Stimulated activated CD8-positive, alpha-beta memory T cell treated with anti-CD3 and anti-CD28 coated beads, Interleukin-12 subunit alpha, Interleukin-12 subunit beta, amount 100 ng/mL, for 4 hours (primary cell): ENCODE measurements around the gene EPHA7.

Experiments used
- DNase-seq: peaks from one replicate; pipeline ENCODE4 v3.0.0-alpha.2; 2020; ENCODE audit warnings: low read depth

The EPHA7 gene

DNA sequence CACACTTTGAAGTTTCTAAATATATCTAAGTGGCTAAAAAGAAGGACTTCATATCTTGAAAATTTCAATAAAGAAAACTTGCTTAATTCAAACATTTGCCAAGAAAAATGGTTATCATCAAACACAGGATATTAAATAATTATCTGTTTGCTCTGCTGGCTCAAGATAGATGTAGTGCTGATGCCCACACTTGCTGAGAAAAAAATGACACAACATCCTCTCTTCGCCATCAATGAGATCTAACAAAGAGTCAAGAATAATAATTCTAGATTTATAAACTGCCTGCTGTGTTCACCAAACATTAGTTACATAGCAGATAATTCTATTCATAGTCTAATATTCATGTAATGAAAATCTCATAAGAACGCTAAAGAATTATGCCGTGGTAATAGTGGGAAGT lies 93.6 kb downstream of the EPHA7 start:
- DNase-seq, result no peak

DNA sequence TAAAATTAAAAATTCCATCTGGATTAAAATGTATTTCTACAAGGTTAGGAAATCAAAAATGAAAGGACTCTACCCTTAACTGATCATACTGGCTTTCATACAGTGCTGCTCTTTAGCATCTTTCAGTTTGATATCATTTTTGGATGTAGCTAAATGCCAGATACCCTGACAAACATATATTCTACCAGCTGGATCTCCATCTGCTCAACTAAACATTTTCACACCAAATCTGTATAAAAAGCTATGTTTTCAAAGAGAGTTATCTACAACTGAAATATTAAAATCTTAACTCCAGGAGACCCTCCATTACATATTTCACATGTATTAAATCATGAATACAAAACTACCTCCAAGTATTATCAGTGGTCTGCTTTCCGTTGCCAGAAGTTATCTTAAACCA lies 95.7 kb downstream of the EPHA7 start:
- no peak for DNase-seq

DNA sequence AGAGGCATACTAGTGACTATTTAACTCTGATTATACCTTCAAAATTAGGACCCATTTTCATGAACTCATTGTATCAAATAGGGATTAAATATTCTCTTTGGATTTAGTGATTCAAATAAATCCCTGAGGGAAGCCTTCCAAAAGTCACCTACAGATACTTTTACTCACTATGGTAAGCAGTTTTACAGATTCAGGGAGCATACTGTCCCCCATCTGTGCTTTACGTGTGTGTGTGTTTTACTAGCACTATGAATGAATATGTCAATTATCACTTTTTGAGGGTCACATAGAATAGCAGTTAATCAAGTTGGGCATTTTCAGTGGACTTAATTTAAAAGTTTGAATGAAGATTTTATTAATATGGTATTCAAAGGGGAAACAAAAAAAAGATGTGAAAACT lies 96.7 kb downstream of the EPHA7 start:
- no peak for DNase-seq

DNA sequence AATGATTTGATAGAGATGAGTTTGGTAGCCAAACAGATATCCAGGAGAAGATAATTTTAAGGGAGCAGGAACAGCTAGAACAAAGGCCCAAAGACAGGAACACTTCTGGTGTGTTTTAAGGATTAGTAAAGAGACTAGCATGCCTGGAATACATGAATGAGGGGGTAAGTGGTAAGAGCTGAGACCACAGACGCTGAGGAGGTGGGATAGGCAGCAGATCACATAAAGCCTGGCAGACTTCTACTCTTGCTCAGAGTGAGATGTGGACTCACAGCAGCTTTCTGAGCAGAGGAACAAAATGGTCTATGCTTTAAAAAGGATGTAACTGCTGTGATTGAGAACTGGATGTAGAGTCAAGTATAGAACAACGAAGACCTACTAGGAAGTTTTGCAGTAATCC lies 100.1 kb downstream of the EPHA7 start:
- no peak for DNase-seq

DNA sequence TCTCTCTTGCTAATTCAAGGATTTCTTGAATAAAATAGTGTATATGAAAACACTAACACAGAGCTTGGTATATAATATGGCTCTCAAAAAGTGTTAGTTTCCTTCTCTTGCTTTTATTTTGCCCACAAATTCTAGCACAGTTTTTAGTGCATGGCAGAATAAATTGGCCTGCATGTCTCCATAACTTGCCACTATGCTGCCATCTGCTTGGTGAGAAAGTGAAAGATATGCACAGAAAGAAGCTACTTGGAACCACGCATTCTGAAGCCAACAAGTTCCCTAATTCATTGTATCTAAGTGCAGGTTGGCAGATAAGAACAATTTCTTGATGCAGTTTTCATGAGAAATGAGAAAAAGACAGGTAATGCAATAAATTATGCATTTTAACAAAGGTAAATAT lies 101.2 kb downstream of the EPHA7 start:
- DNase-seq, result no peak

DNA sequence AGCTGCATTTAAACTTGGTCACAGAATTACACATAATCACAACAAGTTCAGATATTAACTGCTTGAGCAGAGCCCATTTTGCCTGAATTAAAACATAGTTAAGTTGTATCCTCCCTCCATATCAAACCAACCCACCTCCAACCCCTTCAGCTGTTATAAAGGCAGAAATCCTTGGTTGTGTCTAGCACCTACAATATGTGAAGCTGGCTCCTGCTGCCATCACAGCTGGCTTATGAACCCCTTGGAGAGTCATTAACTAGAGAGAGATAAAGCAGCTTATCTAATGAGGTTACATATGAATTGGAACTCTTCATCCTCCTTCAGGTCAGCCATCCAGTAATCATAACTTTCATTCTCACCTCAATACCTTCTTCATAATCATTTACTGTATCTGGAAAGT lies 101.8 kb downstream of the EPHA7 start:
- no peak for DNase-seq

DNA sequence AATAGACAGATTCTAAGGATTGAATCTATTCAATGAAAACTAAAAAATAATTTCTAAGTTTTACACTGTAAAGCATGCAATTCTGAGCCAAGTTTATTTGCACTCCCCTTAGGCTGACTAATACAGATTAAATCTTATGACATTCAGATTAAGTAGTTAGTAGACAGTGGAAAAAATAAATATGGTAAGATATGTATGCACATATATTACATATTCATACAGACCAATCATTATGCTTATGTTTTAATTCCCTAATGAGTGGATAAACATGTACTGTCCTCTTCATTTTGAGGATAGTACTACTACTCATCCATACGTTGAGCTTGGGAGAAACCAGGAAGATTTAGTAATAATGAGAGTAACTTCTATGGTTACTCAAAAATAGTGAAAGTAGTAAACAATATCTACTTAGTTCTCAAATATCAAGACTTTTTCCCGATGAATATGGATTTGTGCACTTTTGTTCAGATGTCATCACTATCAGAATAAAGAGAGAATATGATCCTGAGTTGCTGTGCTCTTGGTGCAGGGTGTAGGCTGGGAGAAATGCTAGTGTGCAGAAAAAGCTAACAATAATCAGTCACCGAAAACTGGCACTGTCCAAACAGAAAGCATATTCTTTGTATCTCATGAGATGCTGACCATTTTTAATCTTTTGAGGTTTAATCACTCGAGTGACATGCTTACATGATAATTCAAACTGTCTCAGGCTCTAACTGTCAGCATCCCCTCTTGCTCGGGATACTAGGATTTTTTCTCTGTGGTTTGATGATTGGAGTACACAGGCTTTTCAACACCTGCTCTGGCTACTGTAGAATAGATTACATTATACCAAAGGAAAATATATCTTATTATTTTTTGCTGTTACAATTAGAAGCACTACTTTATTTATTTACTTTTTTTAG lies 111.6 kb downstream of the EPHA7 start:
- no peak for DNase-seq

DNA sequence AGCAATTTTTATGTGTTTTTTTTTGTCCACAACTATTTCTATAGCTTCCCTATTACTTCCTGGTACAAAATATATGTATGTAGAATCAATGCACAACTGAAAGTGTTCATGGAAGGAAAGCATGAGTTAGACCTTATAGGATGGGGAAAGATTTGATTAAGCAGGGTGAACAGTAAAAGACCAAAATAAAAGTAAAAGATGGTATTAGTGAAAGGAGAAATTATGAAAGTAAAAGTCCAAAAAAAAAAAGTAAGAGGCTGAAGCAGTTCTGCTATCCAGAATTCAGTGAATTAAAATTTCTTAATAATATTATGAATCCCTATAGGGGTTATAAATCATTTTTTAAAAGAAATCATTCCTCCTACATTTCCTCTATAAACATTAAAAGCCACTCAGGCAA lies 114.3 kb downstream of the EPHA7 start:
- no peak for DNase-seq

DNA sequence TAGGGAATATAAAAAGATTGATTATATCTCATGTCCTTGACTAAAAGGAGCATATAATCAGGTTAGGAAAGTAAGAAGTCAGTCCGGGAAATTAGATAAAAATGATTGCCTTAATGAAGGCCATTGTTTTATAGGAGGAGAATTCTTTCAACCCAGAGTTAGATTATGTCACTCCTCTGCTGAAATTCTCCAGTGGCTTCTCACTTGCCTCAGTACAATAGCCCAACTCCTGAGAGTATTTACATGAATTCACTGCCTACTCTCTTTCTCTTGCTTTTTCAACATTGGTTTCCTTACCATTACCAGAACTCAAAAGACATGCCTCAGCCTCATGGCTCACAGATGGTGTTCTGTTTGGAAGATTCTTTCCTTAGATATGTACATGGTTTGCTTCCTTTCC lies 114.9 kb downstream of the EPHA7 start:
- no peak for DNase-seq

DNA sequence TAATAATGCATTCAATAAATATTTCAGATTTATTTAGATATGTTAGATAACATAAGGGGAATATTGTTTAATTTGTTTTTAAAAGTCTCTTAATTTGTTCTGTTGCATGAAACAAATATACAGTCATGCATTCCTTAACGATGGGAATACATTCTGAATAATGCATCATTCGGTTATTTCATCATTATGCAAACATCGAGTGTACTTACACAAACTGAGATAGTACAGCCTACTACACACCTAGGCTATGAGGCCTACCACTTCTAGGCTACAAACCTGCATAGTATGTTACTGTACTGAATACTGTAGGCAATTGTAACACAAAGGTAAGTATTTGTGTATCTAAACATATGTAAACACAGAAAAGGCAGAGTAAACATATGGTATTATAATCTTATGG lies 118.7 kb downstream of the EPHA7 start:
- no peak for DNase-seq

DNA sequence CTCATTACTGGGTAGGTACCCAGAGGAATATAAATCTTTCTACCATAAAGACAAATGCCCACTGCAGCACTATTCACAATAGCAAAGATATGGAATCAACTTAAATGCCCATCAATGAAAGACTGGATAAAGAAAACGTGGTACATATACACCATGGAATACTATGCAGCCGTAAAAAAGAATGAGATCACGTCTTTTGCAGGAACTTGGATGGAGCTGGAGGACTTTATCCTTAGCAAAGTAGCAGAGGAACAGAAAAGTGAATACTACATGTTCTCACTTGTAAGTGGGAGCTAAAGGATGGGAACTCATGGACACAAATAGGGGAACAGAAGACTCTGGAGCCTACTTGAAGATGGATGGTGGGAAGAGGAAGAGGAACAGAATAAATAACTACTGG lies 119.7 kb downstream of the EPHA7 start:
- DNase-seq, result no peak

DNA sequence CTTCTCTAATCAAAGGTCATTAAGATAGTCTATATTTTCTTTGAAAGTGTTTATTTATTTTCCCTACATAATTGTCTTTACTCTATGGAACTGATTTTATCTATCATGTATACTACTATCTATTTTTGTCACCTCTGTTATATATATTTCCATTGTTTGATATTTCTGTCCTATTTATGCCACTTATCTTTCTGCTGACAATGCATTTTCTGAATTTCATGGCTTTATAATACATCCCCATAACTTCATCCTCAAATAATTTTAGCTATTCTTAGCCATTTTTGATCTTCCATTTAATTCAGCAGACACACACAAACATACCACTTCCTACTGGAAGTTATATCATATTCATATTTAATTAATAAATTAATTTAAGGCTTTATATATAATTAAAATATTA lies 123.7 kb downstream of the EPHA7 start:
- DNase-seq, result no peak

DNA sequence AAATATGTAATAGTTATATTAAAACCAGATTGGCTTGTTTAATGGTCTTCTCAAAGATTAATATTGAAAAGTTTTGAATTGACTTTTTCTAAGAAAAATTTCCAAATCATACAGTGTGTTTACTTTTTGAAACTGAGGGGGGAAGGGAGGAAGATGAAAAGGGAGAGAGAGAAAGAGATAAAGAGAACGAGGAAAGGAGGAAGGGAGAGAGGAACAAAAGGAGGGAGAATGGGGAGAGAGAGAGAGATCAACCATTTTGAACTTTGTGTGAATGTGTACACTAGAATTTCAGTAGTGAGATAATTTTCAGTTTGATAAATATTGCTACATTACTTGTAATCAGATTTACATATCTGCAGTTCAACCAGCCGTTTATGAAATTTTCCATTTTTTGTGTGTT lies 124.5 kb downstream of the EPHA7 start:
- DNase-seq, result no peak

DNA sequence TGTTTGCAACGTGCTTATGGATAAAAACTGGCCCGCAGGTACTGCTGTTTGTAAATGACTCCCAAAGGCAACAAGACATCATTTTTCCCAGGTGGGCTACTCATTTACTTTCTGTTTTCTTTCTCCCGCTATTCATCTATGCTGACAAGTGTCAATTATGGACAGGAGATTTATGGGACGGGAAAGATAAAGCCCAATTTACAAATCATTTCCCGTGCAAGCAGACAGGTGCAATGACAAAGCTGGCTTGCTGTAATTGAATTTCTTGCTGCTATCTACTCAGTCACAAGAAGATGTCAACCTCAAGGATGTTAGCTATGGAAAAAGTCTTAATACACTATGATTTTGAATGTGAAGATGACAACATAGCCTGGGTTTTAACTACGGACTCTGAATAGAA lies 125.5 kb downstream of the EPHA7 start:
- DNase-seq, result no peak

DNA sequence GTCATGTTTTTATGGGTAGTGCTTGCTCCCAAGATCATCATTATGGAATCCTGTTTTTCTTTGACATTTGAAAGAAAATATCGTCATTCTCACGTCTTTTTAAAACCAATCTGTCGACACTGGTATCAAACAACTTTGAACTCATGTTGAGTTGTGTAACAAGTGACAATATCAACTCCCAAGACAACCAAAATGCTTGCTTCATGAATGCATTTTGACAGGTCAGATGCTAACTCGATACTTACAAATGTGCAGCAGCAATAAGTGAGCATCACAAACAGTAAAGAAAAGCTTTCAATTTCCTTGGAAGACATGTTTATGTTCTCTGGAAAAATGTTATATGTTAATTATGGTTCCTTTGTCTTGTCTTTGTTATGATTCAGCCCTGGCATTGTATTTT lies 125.9 kb downstream of the EPHA7 start:
- DNase-seq, result no peak

DNA sequence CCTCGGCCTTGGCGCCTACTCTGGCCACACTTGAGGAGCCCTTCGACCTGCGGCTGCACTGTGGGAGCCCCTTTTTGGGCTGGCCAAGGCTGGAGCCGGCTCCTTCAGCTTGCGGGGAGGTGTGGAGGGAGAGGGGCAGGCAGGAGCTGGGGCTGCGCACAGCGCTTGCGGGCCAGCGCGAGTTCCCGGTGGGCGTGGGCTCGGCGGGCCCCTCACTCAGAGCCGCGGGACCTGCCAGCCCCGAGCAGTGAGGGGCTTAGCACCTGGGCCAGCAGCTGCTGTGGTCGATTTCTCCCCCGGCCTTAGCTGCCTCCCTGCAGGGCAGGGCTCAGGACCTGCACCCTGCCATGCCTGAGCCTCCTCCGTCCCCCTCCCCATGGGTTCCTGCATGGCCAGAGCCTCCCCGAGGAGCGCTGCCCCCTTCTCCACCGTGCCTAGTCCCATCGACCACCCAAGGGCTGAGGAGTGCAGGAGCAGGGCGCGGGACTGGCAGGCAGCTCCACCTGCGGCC lies 136.8 kb downstream of the EPHA7 start:
- no peak for DNase-seq

DNA sequence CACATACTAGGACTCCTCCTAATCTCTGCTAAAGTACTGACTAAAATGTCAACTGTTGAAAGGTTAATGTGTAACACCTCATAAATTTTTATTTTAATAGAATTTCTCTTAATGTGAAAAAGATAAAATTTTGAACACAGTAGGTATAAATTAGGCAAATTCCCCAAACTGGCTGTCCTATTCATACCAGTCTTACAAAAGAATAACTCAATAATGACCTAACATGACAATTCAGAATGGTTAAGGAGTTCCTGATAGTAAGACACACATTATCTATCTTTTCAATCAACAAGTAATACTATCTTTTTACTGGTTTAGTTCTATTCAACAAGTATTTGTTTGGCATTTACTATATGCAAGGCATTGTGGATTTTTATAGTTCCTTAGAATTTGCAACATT lies 141.1 kb downstream of the EPHA7 start:
- DNase-seq, result no peak

DNA sequence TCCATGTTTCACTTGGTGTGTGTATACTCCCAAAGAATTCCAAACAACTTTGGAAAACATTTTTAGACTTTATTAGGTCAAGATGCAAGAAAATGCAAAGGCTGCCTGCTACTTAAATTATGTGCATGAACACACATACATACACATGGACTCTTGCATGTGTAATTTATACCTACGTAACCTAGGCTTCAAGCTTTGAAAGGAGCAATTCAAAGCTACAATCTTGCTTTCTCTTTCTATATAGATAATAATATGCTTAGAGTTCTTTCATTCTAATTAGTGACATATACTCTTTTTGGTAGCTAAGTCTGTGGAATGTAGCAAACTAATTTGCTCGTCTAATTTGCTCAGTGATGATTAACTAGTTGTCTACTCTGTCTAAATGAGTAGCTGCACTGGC lies 146.5 kb downstream of the EPHA7 start:
- DNase-seq, result no peak

DNA sequence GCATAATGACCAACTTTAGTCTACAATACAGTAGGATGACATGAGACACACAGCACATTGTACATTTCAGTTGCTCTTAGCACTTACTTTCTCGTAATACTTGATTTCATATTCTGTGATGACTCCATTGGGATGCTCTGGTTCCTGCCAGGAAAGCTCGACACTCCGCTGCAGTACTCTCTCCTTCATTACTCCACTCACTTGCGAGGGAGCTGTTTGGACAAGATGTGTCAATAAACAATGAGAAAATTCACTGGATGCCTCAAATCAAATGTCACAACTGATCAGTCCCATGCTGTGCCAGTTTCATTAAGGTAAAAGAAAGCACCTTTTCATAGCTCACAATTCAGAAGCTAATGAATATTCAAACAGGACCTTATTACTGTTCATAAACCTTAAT lies 147.1 kb downstream of the EPHA7 start:
- DNase-seq, result no peak

DNA sequence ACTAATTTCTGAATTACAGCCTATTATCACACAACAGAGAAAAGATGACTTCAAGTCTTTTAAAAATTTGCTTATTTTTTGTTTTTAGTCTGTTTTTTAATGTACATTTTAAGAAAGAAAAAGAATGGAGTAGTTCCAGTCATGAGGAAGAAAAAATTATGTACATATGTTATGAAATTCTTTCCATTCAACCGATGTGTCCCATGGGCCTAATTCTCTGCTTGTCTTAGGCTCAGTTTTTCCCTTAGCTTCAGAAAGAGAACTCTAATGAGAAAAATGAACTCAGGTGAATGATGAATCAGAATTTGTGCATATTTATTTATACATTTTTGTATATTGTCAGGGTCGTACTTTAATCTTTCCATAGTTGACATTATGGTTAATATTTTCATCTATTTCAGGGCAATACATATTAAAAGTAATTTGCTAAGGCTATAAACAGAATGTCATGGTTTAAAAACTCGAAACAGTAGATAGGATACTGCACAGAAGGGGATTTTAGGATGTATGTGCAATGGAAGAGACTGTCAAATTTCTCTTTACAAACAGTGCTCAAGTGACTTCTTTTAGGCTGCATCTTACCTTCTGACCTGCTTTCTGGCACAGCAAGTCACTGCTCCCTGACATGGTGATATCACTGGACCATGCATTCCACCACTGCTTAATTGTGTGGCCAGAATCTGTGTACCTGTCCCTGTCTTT lies 153.1 kb downstream of the EPHA7 start:
- DNase-seq, result no peak

DNA sequence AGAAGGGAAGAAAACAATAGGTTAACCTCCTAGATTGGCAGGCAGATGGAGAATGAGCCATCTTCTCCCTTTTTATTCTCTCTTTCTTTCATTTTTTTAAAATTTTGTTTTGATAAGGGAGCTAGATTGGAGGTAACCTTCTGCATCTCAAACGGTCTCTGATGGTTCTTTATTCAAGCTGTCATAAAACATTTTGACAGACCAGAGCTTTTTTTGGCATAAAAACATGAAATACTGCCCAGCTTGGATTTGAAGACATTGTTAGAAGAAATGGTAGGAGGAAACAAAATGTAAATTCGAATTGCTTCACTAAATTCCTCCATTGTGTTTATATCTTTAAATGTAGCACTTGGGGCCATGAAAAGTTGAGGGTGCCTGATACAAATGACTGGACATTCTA lies 158.5 kb downstream of the EPHA7 start:
- no peak for DNase-seq

DNA sequence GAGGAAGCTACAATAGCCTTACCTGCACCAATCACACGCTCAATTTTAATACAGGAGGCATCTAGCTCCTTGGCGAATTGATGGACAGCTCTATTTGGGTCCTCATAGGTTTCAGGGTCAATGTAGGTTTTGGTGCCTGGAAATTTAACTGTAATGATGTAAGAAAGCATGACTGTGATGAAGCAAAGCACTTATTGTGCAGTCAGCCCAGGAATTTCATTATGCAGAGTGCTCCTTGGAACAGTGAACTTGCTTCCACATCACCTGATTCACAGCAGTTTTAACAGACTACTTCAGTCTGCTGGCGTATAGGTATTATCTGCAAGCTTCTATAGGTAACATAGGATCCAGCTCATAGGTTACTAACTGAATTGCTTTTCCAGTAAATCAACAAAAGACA lies 160.0 kb downstream of the EPHA7 start:
- no peak for DNase-seq

DNA sequence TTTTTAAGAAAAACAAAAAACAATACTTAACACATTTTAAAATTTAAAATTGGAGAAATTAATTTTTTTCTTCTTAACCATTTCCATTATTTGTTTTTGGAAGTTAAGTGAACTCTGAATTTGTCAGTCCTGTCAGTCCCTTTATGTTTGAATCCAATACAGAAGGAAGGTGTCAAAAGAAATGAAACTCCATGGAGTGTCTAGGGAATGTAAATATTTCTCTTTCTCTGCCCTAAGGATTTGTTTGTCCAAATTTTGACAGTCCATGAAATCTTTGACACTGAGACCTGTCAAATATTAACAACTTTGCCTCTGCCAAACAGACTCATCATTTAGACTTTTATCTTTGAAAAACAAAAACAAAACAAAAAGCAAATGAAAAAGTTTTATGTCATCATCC lies 166.4 kb downstream of the EPHA7 start:
- no peak for DNase-seq

DNA sequence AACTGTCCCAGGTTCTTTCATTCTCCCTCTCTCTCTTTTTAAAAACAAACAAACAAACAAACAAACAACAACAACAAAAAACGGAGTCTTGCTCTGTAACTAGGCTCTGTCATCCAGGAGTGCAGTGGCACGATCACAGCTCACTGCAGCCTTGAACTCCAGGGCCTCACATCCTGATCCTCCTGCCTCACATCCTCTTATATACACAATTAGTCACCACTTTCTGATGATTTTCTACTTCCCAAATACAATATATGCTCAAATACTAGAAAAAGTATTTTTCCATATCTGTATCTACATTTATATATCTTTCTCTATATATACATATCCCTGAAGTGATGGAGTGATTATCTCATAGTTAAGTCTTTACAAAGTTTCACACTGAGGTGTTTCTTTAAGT lies 170.7 kb downstream of the EPHA7 start:
- no peak for DNase-seq
